Stomach (tissue), 9 donors: Measurements from ENCODE around the gene VPS13D. TPM values are rescaled to one million over a fixed set of nuclear protein-coding genes. Genes with fewer than 3 reads are reported as not detected.

ENCODE experiments used
- DNase-seq, 2 donors: peaks; one replicate each; pipeline versions ENCODE4 v3.0.0 to v3.0.0-alpha.2; 2013 to 2019
- H3K27ac ChIP-seq, 5 donors: fragments of 200-600 bp in 4 of 5; sonication (generic) in 4 of 5; one replicate each; pipeline ENCODE4 v1.5.1; 2013 to 2019; ENCODE audit warnings: mild to moderate bottlenecking in 1 of 5, moderate library complexity in 1 of 5
- H3K27me3 ChIP-seq, 3 donors: fragments of 200-600 bp; sonication (generic); one replicate each; pipeline ENCODE4 v1.5.1; 2017 to 2019; ENCODE audit warnings: mixed run types in 1 of 3
- H3K36me3 ChIP-seq, 4 donors: fragments of 200-600 bp; sonication (generic); 1 replicate in 3 of 4; 2 replicates in 1 of 4; pipeline ENCODE4 v1.5.1; 2016 to 2019
- H3K4me1 ChIP-seq, 4 donors: fragments of 200-600 bp; sonication (generic); one replicate each; pipeline ENCODE4 v1.5.1; 2016 to 2019
- H3K4me3 ChIP-seq, 4 donors: fragments of 200-600 bp; sonication (generic) in 3 of 4; one replicate each; pipeline ENCODE4 v1.5.1; 2016 to 2019; ENCODE audit warnings: mild to moderate bottlenecking in 1 of 4
- H3K9me3 ChIP-seq, 4 donors: fragments of 200-600 bp; sonication (generic); one replicate each; pipeline ENCODE4 v1.5.1; 2016 to 2019
- EP300 ChIP-seq: sonication (generic); formaldehyde crosslinking; IDR thresholded peaks from one replicate; pipeline ENCODE4 v1.6.1; 2017; ENCODE audit warnings: antibody characterized with exemption
- POLR2A ChIP-seq, 4 donors: fragments of 450-650 bp; IDR thresholded peaks; one replicate each; pipeline ENCODE4 v1.6.1; 2016; ENCODE audit warnings: antibody characterized with exemption in 4 of 4, control low read depth in 2 of 4, mild to moderate bottlenecking in 1 of 4, moderate library complexity in 1 of 4
- POLR2AphosphoS5 ChIP-seq, 3 donors: sonication (generic); formaldehyde crosslinking; IDR thresholded peaks; one replicate each; pipeline ENCODE4 v1.6.1; 2016; ENCODE audit warnings: antibody characterized with exemption in 3 of 3
- WGBS, 5 donors: extraction: QIAGEN DNeasy Blood & Tissue Kit in 3 of 5; methylation state at CpG; one replicate each; pipeline versions ENCODE4 v1.1.5 to v1.1.7; 2013 to 2018; 5-methylcytosine and 5-hydroxymethylcytosine counted together
- intact Hi-C: fragments of 100-400 bp; cut with DNase I; formaldehyde crosslinking; loops from one replicate; pipeline ENCODE4 v1.15.1; 2023; ENCODE audit warnings: low total_unique reads
- polyA plus RNA-seq, 3 donors: library from polyadenylated mRNA; stranded (reverse); fragments of 200-250 nt; gene quantifications; one replicate each; pipeline ENCODE4 v1.2.3, GENCODE V29; 2013
- total RNA-seq, 5 donors: library from RNA; depleted of rRNA; stranded (reverse); fragments of >200 nt; gene quantifications; one replicate each; pipeline versions ENCODE4 v1.1.0 to v1.2.3, GENCODE V29; 2014 to 2016
- TF ChIP-seq, protein P1 (sequence below), 7 experiments: fragments of 450-650 bp in 4 of 7; fragments of 200-600 bp in 3 of 7; sonication (generic) in 3 of 7; IDR thresholded peaks; one replicate each; pipeline ENCODE4 v1.5.1; 2016 to 2019; ENCODE audit warnings: antibody characterized with exemption in 7 of 7, control low read depth in 2 of 7, mild to moderate bottlenecking in 1 of 7
- donor health status: healthy with polysubstance abuse.
- donor health status: Bipolar disorder and iron deficiency.
- donor health status: healthy.

VPS13D gene
- total and polyA plus RNA-seq, 8 donors: 6.7 to 106 (median 66.5) TPM

DNA sequence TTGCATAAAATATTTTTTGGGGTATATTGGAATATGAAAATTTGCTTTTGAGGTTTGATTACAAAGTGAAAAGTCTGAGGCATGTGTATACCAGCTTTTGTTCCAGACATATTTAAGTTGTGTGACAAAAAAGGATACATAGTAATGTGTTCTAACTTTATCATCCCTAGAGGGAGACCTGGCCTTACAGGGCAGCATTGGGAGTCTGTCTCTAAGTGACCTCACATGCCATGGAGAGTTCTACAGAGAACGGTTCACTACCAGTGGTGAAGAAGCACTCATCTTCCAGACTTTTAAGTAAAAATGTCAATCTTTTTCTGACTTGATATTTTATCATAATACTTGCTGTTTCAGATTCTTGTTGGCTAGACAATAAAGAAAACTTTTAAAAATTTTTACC, 61.0 kb downstream of the VPS13D start:
- TF ChIP-seq POLR2AphosphoS5 (IDR thresholded peaks at IDR 0.05): no peak
- TF ChIP-seq EP300: no peak
- TF ChIP-seq POLR2A (IDR thresholded peaks at IDR 0.05): no peak
- TF ChIP-seq, protein P1, sequence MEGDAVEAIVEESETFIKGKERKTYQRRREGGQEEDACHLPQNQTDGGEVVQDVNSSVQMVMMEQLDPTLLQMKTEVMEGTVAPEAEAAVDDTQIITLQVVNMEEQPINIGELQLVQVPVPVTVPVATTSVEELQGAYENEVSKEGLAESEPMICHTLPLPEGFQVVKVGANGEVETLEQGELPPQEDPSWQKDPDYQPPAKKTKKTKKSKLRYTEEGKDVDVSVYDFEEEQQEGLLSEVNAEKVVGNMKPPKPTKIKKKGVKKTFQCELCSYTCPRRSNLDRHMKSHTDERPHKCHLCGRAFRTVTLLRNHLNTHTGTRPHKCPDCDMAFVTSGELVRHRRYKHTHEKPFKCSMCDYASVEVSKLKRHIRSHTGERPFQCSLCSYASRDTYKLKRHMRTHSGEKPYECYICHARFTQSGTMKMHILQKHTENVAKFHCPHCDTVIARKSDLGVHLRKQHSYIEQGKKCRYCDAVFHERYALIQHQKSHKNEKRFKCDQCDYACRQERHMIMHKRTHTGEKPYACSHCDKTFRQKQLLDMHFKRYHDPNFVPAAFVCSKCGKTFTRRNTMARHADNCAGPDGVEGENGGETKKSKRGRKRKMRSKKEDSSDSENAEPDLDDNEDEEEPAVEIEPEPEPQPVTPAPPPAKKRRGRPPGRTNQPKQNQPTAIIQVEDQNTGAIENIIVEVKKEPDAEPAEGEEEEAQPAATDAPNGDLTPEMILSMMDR (IDR thresholded peaks at IDR 0.05): no peak
- H3K27ac ChIP-seq: no peak overlapping the region
- H3K27me3 ChIP-seq: no peaks in the 10 kb centered on the region
- no peak for DNase-seq
- 75 to 88% (median 87%) methylated on average over 1 of the region's 1 CpG for WGBS, 5 donors
- no peaks in the 10 kb centered on the region for H3K9me3 ChIP-seq
- peaks cover 22 to 98% (median 91%) of the 10 kb centered on the region in 4 donors for H3K36me3 ChIP-seq
- H3K4me3 ChIP-seq: no peak overlapping the region
- intact Hi-C loops: no loop called here
- H3K4me1 ChIP-seq: no peaks in the 10 kb centered on the region

DNA sequence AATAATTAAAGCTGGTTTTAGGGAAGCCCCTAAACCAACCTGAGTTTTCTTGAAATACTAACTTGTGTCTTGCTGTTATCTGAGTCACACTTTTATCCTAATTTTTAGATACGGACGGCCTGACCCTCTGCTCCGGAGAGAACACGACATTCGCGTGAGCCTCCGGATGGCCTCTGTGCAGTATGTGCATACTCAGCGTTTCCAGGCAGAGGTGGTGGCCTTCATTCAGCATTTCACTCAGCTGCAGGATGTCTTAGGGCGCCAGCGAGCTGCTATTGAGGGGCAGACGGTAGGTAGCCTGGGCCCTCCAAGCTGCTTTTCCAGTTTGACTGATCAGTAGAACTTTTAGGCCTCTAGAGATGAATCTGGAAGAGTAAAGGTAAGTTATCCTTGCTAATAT, 63.6 kb downstream of the VPS13D start:
- Histone ChIP-seq H3K9me3 (no peaks in the 10 kb centered on the region), H3K27me3 (no peaks in the 10 kb centered on the region), H3K27ac (no peak overlapping the region), H3K4me3 (no peak overlapping the region), H3K4me1 (no peaks in the 10 kb centered on the region), H3K36me3 (peaks cover 22 to 98% (median 95%) of the 10 kb centered on the region in 4 donors)
- 90 to 94% (median 92%) methylated on average over 11 of the region's 11 CpGs for WGBS, 5 donors
- no peak for DNase-seq
- intact Hi-C loops: no loop called here
- TF ChIP-seq EP300 (no peak), POLR2A (IDR thresholded peaks at IDR 0.05) (no peak), POLR2AphosphoS5 (IDR thresholded peaks at IDR 0.05) (no peak)
- TF ChIP-seq, protein P1 (IDR thresholded peaks at IDR 0.05): no peak

DNA sequence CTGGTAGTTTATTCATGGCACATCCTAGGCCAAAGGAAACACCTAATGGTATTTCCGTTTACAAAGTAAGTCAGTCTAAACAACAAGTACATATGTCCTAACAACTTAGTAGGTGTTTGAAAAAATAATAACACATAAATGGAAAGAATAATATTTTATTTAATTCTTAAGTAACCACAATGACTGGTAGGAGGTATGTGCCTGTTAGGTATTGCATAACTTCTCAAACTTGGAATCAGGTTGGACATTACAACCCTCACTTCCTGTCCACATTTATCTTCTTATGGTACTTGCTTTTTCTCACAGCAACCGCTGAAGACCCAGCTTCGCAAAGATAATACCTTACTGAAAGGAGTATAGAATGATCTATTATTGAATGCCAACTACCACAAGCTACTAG, 64.2 kb downstream of the VPS13D start:
- H3K27me3 ChIP-seq: no peaks in the 10 kb centered on the region
- no peak overlapping the region for H3K27ac ChIP-seq
- intact Hi-C loops: no loop called here
- TF ChIP-seq, protein P1 (IDR thresholded peaks at IDR 0.05): no peak
- TF ChIP-seq POLR2AphosphoS5 (IDR thresholded peaks at IDR 0.05) (no peak), EP300 (no peak), POLR2A (IDR thresholded peaks at IDR 0.05) (no peak)
- H3K4me1 ChIP-seq: peaks cover 0 to 5% (median 0%) of the 10 kb centered on the region in 4 donors
- DNase-seq: no peak
- no peak overlapping the region for H3K4me3 ChIP-seq
- WGBS, 5 donors: 80 to 96% (median 95%) methylated on average over 3 of the region's 3 CpGs
- H3K36me3 ChIP-seq: peaks cover 22 to 95% (median 91%) of the 10 kb centered on the region in 4 donors
- no peaks in the 10 kb centered on the region for H3K9me3 ChIP-seq

DNA sequence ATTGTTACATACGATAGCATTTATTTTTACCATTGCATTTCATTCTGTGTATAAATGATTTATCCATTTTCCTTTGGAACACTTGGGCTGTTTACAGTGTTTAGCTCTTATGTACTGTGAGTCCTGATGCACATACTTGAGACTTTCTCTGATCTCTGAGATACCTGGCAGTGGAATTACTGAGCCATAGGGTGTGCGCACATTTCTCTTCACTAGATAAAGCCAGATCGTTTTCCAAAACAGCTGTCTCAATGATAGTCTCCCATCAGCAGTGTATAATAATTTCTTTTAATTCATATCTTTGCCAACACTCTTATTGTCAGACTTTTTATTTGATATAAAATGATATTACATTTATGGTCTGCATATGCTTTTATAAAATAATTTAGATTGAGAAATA, 66.2 kb downstream of the VPS13D start:
- H3K36me3 ChIP-seq: peaks cover 15 to 95% (median 89%) of the 10 kb centered on the region in 4 donors
- DNase-seq: no peak
- TF ChIP-seq, protein P1 (IDR thresholded peaks at IDR 0.05): no peak
- TF ChIP-seq POLR2AphosphoS5 (IDR thresholded peaks at IDR 0.05) (no peak), EP300 (no peak), POLR2A (IDR thresholded peaks at IDR 0.05) (no peak)
- no peaks in the 10 kb centered on the region for H3K27me3 ChIP-seq
- no peak overlapping the region for H3K27ac ChIP-seq
- WGBS, 5 donors: 82 to 88% (median 85%) methylated on average over 3 of the region's 3 CpGs
- intact Hi-C loops: no loop called here
- H3K4me3 ChIP-seq: no peak overlapping the region
- H3K9me3 ChIP-seq: no peaks in the 10 kb centered on the region
- peaks cover 0 to 11% (median 0%) of the 10 kb centered on the region in 4 donors for H3K4me1 ChIP-seq
